Endodermal cell (in vitro differentiated cells): ENCODE measurements around the gene ARHGEF12. TPM values are rescaled to one million over a fixed set of nuclear protein-coding genes. Genes with fewer than 3 reads are reported as not detected.

Experiments
- DNase-seq: peaks from one replicate; pipeline ENCODE4 v3.0.0-alpha.2; 2017
- H3K27ac ChIP-seq: 2 replicates; pipeline ENCODE4 v1.5.1; 2013; ENCODE audit warnings: mild to moderate bottlenecking, low read depth, low read length, moderate library complexity
- H3K27me3 ChIP-seq: 2 replicates; pipeline ENCODE4 v1.6.1; 2013; ENCODE audit warnings: mild to moderate bottlenecking, low read length, moderate library complexity; ENCODE audit not compliant: insufficient read depth, control insufficient read depth, poor library complexity, severe bottlenecking
- H3K36me3 ChIP-seq: 2 replicates; pipeline ENCODE4 v1.7.0; 2013; ENCODE audit warnings: mild to moderate bottlenecking, low read length, moderate library complexity; ENCODE audit not compliant: control insufficient read depth, insufficient read depth
- H3K4me1 ChIP-seq: one replicate; pipeline ENCODE4 v1.7.0; 2013; ENCODE audit warnings: low read length; ENCODE audit not compliant: control insufficient read depth, insufficient read depth
- H3K4me3 ChIP-seq: 2 replicates; pipeline ENCODE4 v1.5.1; 2013; ENCODE audit warnings: mild to moderate bottlenecking, low read length, moderate library complexity
- H3K9ac ChIP-seq: 2 replicates; pipeline ENCODE4 v1.6.1; 2013; ENCODE audit warnings: mild to moderate bottlenecking, low read length, moderate library complexity; ENCODE audit not compliant: poor library complexity, severe bottlenecking; ENCODE audit errors: extremely low read depth
- H3K9me3 ChIP-seq: 2 replicates; pipeline ENCODE4 v1.6.1; 2013; ENCODE audit warnings: mild to moderate bottlenecking, low read length, moderate library complexity; ENCODE audit not compliant: control insufficient read depth
- H3K27ac Mint-ChIP-seq: 2 replicates; pipeline ENCODE4 v1.8.0; 2020; ENCODE audit warnings: mixed read lengths
- H3K27me3 Mint-ChIP-seq: 2 replicates; pipeline ENCODE4 v1.8.0; 2021; ENCODE audit warnings: mild to moderate bottlenecking, mixed read lengths; ENCODE audit not compliant: insufficient read depth
- H3K36me3 Mint-ChIP-seq: 2 replicates; pipeline ENCODE4 v1.8.0; 2020; ENCODE audit warnings: low read depth, mixed read lengths
- H3K4me1 Mint-ChIP-seq: 2 replicates; pipeline ENCODE4 v1.8.0; 2020; ENCODE audit warnings: mixed read lengths
- H3K4me3 Mint-ChIP-seq: 2 replicates; pipeline ENCODE4 v1.8.0; 2020; ENCODE audit warnings: mild to moderate bottlenecking, moderate library complexity, mixed read lengths
- H3K9me3 Mint-ChIP-seq: 2 replicates; pipeline ENCODE4 v1.8.0; 2020; ENCODE audit warnings: mild to moderate bottlenecking, mixed read lengths
- WGBS, 2 experiments: methylation state at CpG; one replicate each; pipeline versions ENCODE4 v1.1.5 to v1.1.7; 2013; ENCODE audit warnings: missing lambda C conversion rate in 2 of 2, mixed read lengths in 1 of 2; ENCODE audit not compliant: insufficient coverage in 1 of 2, insufficient read length in 1 of 2; 5-methylcytosine and 5-hydroxymethylcytosine counted together
- total RNA-seq, 2 donors: library from RNA; stranded (reverse); fragmentation: NEBNext Ultra II Directional in 1 of 2; extraction: Animal tissue kit (Norgen Biotek cat#: 25700) in 1 of 2; gene quantifications; 2 replicates in 1 of 2; 3 replicates in 1 of 2; pipeline ENCODE4 v1.2.1, GENCODE V29; 2021
- TF ChIP-seq, protein P1 (sequence below): fragments of 200-600 bp; sonication (generic); conservative IDR thresholded peaks from 2 replicates; pipeline ENCODE4 v1.5.0; 2021; ENCODE audit warnings: antibody characterized with exemption, mild to moderate bottlenecking

ARHGEF12 gene
- total RNA-seq, 2 donors from 2014 or later: 35.3 to 38.7 TPM

DNA sequence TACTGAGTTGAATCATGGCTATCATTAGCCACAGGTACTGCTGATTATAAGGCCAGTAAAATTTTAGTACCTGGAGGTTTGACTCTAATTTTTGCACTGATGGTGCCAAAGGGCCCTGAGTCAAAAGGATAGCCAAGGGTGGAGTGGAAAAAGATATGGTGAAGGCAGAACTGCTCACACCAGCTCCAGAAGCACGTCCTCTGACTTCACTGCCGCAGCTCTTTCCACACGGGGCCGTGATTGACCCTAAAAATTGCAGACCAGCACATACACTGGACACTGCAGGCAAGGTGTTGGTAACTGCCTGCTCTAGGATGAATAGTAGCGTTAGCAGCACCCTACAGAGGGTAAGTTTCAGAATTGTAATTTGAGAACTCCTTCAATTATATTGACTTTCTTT, 149.9 kb downstream of the ARHGEF12 start:
- Mint-ChIP-seq H3K27me3 (no peaks in the 10 kb centered on the region), H3K4me1 (no peaks in the 10 kb centered on the region), H3K9me3 (no peaks in the 10 kb centered on the region), H3K36me3 (peaks cover 43% of the 10 kb centered on the region), H3K4me3 (no peak overlapping the region), H3K27ac (no peak overlapping the region)
- WGBS, 2 experiments: 96 to 97% methylated on average over 4 to 5 of the region's 5 CpGs
- Histone ChIP-seq H3K27me3 (no peaks in the 10 kb centered on the region), H3K36me3 (peaks cover 49% of the 10 kb centered on the region), H3K27ac (no peak overlapping the region), H3K4me1 (no peaks in the 10 kb centered on the region), H3K9me3 (no peaks in the 10 kb centered on the region), H3K9ac (no peak overlapping the region), H3K4me3 (no peak overlapping the region)
- no peak for DNase-seq
- TF ChIP-seq, protein P1, sequence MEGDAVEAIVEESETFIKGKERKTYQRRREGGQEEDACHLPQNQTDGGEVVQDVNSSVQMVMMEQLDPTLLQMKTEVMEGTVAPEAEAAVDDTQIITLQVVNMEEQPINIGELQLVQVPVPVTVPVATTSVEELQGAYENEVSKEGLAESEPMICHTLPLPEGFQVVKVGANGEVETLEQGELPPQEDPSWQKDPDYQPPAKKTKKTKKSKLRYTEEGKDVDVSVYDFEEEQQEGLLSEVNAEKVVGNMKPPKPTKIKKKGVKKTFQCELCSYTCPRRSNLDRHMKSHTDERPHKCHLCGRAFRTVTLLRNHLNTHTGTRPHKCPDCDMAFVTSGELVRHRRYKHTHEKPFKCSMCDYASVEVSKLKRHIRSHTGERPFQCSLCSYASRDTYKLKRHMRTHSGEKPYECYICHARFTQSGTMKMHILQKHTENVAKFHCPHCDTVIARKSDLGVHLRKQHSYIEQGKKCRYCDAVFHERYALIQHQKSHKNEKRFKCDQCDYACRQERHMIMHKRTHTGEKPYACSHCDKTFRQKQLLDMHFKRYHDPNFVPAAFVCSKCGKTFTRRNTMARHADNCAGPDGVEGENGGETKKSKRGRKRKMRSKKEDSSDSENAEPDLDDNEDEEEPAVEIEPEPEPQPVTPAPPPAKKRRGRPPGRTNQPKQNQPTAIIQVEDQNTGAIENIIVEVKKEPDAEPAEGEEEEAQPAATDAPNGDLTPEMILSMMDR: no peak

DNA sequence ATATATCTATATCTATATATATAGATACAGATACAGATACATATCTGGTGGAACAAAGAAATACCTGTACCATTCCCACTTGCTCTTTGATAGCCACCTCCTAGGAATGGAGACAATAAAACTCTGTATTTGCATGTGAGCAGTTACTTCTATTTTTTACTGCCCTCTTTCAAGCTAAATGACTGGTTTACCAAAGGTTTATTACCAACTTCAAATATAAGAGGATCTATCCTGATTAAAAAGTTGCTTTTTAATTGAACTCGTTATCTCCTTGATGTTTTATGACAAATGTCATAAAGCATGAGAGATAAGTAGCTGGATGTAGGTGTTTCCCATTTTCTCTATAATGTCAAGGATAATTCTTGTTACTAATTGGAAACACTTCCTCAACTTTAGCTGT, 153.6 kb downstream of the ARHGEF12 start:
- no peaks in the 10 kb centered on the region for H3K9me3 Mint-ChIP-seq
- no peaks in the 10 kb centered on the region for H3K27me3 Mint-ChIP-seq
- Histone ChIP-seq H3K4me1 (peaks cover 4% of the 10 kb centered on the region), H3K9ac (no peak overlapping the region), H3K27ac (no peak overlapping the region), H3K36me3 (peaks cover 28% of the 10 kb centered on the region), H3K4me3 (no peak overlapping the region), H3K27me3 (no peaks in the 10 kb centered on the region), H3K9me3 (no peaks in the 10 kb centered on the region)
- no peak overlapping the region for H3K27ac Mint-ChIP-seq
- peaks cover 17% of the 10 kb centered on the region for H3K36me3 Mint-ChIP-seq
- no peak overlapping the region for H3K4me3 Mint-ChIP-seq
- 100% methylated on average over 1 of the region's 1 CpG for WGBS, 2 experiments
- peaks cover 10% of the 10 kb centered on the region for H3K4me1 Mint-ChIP-seq
- TF ChIP-seq, protein P1: no peak
- DNase-seq: no peak

DNA sequence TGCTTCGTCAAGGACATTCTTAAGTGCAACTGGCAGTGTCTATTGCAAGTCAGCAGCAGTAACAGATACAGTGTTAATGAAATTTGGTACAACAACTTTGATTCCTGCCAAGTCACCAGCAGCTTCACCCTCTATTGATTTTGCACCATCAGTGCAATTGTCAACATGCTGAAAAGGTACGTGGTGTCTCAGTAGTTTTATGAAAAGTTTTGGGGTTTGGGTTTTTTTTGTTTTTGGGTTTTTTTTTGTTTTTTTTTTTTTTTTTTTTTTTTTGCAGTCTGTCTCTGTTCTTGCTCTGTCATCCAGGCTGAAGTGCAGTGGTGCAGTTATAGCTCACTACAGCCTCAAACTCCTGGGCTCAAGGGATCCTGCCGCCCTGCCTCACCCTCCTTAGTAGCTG, 156.3 kb downstream of the ARHGEF12 start:
- Mint-ChIP-seq H3K4me1 (peaks cover 30% of the 10 kb centered on the region), H3K36me3 (peaks cover 8% of the 10 kb centered on the region), H3K27ac (no peak overlapping the region), H3K4me3 (no peak overlapping the region), H3K27me3 (no peaks in the 10 kb centered on the region), H3K9me3 (no peaks in the 10 kb centered on the region)
- no peak overlapping the region for H3K9ac ChIP-seq
- H3K36me3 ChIP-seq: peaks cover 5% of the 10 kb centered on the region
- TF ChIP-seq, protein P1: no peak
- no peaks in the 10 kb centered on the region for H3K9me3 ChIP-seq
- no peak overlapping the region for H3K27ac ChIP-seq
- peaks cover 8% of the 10 kb centered on the region for H3K4me1 ChIP-seq
- no peak overlapping the region for H3K4me3 ChIP-seq
- 65% methylated on average over 3 of the region's 3 CpGs; no CpG with 5 or more reads in 1 of the 2 experiments for WGBS, 2 experiments
- H3K27me3 ChIP-seq: no peaks in the 10 kb centered on the region
- no peak for DNase-seq
